T-helper 2 cell (primary cell): ENCODE data around the gene DENND1A.

Experiments used
- DNase-seq, 5 experiments: peaks; one replicate each; pipeline versions ENCODE4 v3.0.0 to v3.0.0-alpha.2; 2012 to 2022

The DENND1A gene

GRCh38 chr9:123605286-123605685 lies 324.6 kb downstream of the DENND1A start:
- no peak for DNase-seq

- no peak for DNase-seq
These were observed 325.1 kb downstream of the DENND1A start for GRCh38 chr9:123604861-123605260.

GRCh38 chr9:123601828-123602227 lies 328.1 kb downstream of the DENND1A start:
- DNase-seq = no peak

- no peak for DNase-seq
These were observed 330.1 kb downstream of the DENND1A start for GRCh38 chr9:123599781-123600180.

- DNase-seq = no peak
These were observed 331.9 kb downstream of the DENND1A start for GRCh38 chr9:123597876-123598556.

- no peak for DNase-seq
These were observed 332.9 kb downstream of the DENND1A start for GRCh38 chr9:123597048-123597447.

- DNase-seq = no peak
These were observed 338.6 kb downstream of the DENND1A start for GRCh38 chr9:123591283-123591682.

GRCh38 chr9:123590499-123590898 lies 339.4 kb downstream of the DENND1A start:
- no peak for DNase-seq

- no peak for DNase-seq
These were observed 340.3 kb downstream of the DENND1A start for GRCh38 chr9:123589361-123590239.

- no peak for DNase-seq
These were observed 343.7 kb downstream of the DENND1A start for GRCh38 chr9:123586275-123586674.

GRCh38 chr9:123584202-123585176 lies 345.4 kb downstream of the DENND1A start:
- no peak for DNase-seq

GRCh38 chr9:123583646-123584045 lies 346.3 kb downstream of the DENND1A start:
- DNase-seq = no peak

- DNase-seq = no peak
These were observed 358.7 kb downstream of the DENND1A start for GRCh38 chr9:123571240-123571639.

- DNase-seq = no peak
These were observed 360.9 kb downstream of the DENND1A start for GRCh38 chr9:123568691-123569688.

- DNase-seq = no peak
These were observed 362.9 kb downstream of the DENND1A start for GRCh38 chr9:123567013-123567412.

GRCh38 chr9:123564652-123565051 lies 365.3 kb downstream of the DENND1A start:
- DNase-seq = no peak

- peak in 1 of 5 experiments; percentile 70 for DNase-seq
These were observed 367.0 kb downstream of the DENND1A start for GRCh38 chr9:123562844-123563346.

- DNase-seq = no peak
These were observed 368.9 kb downstream of the DENND1A start for GRCh38 chr9:123561046-123561445.

- DNase-seq = no peak
These were observed 373.2 kb downstream of the DENND1A start for GRCh38 chr9:123556464-123557435.

GRCh38 chr9:123555646-123556045 lies 374.3 kb downstream of the DENND1A start:
- no peak for DNase-seq
